ENCODE data around the gene CFAP45.

The CFAP45 gene

DNA sequence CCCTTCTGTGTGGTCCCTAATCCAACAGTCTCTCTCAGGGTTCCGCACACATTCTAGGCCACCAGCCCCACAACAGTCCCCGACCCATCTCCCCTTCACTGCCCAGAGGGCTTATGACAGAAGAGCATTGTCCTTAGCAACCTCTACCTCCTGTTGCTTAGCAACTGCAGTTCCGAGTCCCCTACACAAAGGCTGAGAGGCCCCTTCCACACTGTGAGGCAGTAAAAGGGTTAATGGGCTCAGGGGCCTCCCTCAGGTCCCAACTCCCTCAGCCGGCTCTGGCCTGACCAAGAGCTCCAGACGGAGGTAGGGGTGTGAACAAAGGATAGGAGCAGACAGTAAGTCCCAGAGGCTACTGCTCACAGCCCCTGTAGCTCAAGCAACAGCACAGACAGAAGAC is 41.2 kb upstream of the CFAP45 start:
- Mint-ChIP-seq H3K27ac (peak overlapping the region; percentile 85), H3K4me3 (peak overlapping the region; percentile 55), H3K4me1 (peaks cover 83% of the 10 kb centered on the region), H3K9me3 (no peaks in the 10 kb centered on the region), H3K36me3 (ENCODE audit: low read depth) (peaks cover 11% of the 10 kb centered on the region), H3K27me3 (ENCODE audit: low read depth, poor library complexity) (peaks cover 15% of the 10 kb centered on the region)
- TF ChIP-seq CTCF (IDR thresholded peaks at IDR 0.05) = no peak
- DNase-seq = no peak

- Mint-ChIP-seq H3K4me3 (no peak overlapping the region), H3K27me3 (ENCODE audit: low read depth, poor library complexity) (peaks cover 14% of the 10 kb centered on the region), H3K36me3 (ENCODE audit: low read depth) (peaks cover 21% of the 10 kb centered on the region), H3K27ac (no peak overlapping the region), H3K9me3 (no peaks in the 10 kb centered on the region), H3K4me1 (peaks cover 76% of the 10 kb centered on the region)
- TF ChIP-seq CTCF (IDR thresholded peaks at IDR 0.05) = no peak
- DNase-seq = no peak
Observed at GRCh38 chr1:159940006-159940620, 40.1 kb upstream of the CFAP45 start.

DNA sequence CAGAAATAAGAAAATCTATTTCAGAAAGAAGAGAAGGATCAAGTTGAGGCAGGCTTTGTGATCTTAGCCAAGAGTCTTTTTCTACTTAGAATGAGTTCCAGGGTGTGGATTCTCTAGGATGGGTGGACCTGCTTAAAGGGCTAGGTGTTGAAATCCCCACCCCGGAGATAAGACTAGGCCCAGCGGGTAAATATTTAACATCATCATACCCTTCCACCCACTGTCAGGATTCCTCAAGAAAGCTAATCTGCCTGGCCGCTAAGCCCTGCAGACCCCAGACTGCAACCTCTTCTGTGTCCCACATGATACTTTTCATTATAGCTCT is 39.7 kb upstream of the CFAP45 start:
- H3K4me3 Mint-ChIP-seq = no peak overlapping the region
- H3K27me3 Mint-ChIP-seq (ENCODE audit: low read depth, poor library complexity) = peaks cover 14% of the 10 kb centered on the region
- H3K27ac Mint-ChIP-seq = no peak overlapping the region

GRCh38 chr1:159938905-159939677 is 39.1 kb upstream of the CFAP45 start:
- H3K27me3 Mint-ChIP-seq (ENCODE audit: low read depth, poor library complexity) = peaks cover 14% of the 10 kb centered on the region
- peaks cover 66% of the 10 kb centered on the region for H3K4me1 Mint-ChIP-seq
- H3K4me3 Mint-ChIP-seq = no peak overlapping the region
- peaks cover 28% of the 10 kb centered on the region for H3K36me3 Mint-ChIP-seq (ENCODE audit: low read depth)
- H3K9me3 Mint-ChIP-seq = no peaks in the 10 kb centered on the region
- TF ChIP-seq CTCF (IDR thresholded peaks at IDR 0.05) = no peak
- no peak for DNase-seq
- peak overlapping the region; percentile 54 for H3K27ac Mint-ChIP-seq

More for the DNA sequence above, 39.7 kb upstream of the CFAP45 start:
- TF ChIP-seq CTCF (IDR thresholded peaks at IDR 0.05) = no peak
- Mint-ChIP-seq H3K36me3 (ENCODE audit: low read depth) (peaks cover 26% of the 10 kb centered on the region), H3K9me3 (no peaks in the 10 kb centered on the region), H3K4me1 (peaks cover 72% of the 10 kb centered on the region)
- DNase-seq = no peak

DNA sequence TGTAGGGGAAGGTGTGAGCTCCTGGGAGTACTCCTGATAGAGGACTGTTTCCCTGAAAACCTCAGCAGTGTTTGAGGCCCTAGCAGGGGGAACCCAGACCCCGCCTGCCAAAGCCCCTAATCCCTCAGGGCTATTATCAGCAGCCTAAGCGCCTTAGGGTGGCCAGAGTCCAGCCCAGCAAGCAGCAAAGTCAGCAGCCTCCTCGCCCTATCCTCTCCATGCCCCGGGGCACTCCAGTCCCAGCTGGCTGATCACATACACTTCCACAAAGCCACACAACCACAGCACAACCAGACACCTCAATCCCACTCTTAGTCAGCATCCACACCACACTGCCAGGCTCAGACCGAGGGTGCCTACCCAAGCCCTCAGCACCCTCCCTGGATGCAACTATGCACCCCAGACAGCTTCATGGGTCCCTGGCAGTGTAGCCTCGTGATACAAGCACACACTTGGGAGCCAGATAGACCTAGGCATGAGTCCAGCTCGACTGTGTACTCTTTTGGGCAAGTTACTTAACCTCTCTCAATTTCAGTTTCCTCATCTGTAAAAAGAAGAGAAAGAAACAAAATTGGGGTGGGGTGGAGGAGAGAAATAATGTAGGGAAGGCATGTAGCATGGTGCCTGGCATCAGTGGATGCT is 38.4 kb upstream of the CFAP45 start:
- Mint-ChIP-seq H3K36me3 (ENCODE audit: low read depth) (peaks cover 35% of the 10 kb centered on the region), H3K27me3 (ENCODE audit: low read depth, poor library complexity) (peaks cover 14% of the 10 kb centered on the region), H3K4me1 (peaks cover 58% of the 10 kb centered on the region), H3K4me3 (no peak overlapping the region), H3K27ac (no peak overlapping the region), H3K9me3 (no peaks in the 10 kb centered on the region)
- no peak for TF ChIP-seq CTCF (IDR thresholded peaks at IDR 0.05)
- DNase-seq = no peak

Measured in nephron progenitor cell (in vitro differentiated cells).